ENCODE results near the gene KDM7A.

Gene KDM7A

GRCh38 chr7:140056431-140057142, 120.2 kb downstream of the KDM7A start:
- DNase-seq (ENCODE audit: low read depth) = no peak

DNA sequence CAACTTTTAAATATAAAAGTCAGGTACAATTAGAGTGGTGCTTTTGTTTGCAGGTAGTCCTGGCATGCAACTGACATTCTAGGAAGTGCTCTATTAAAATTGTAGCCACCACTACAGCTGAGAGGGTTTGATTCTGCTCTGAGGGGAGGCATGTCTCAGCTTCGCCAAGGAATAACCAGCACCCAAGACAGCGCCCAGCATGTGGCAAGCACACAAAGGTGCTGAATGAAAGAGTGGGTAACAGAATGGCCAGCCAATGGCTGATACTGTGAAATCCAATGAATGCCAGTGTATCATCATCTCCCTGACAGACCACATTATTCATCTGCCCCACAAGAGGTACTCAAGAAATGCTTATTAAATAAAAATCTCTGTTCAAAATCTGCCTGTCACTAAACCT, 121.0 kb downstream of the KDM7A start:
- DNase-seq (ENCODE audit: low read depth) = no peak

DNA sequence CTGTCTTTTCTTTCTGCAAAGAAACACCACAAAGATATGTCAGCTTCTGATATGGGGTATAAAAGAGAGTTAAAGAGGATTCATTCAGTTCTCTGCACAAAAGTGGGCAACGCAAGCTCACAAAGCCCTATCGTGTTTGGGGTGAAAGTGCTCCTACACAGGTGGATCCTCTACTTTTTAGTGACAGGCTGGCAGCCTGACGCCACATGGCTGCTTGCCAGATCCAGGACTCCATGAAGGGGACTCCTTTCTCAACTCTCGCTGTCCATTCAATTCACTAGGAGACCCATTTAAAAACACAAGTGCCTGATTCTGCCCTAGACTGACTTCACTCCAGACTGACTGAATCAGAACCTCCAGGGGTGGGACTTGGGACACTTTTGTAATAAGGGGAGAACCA, 122.0 kb downstream of the KDM7A start:
- DNase-seq (ENCODE audit: low read depth) = no peak

- DNase-seq (ENCODE audit: low read depth) = no peak
Observed at GRCh38 chr7:140053812-140054539, 122.8 kb downstream of the KDM7A start.

DNA sequence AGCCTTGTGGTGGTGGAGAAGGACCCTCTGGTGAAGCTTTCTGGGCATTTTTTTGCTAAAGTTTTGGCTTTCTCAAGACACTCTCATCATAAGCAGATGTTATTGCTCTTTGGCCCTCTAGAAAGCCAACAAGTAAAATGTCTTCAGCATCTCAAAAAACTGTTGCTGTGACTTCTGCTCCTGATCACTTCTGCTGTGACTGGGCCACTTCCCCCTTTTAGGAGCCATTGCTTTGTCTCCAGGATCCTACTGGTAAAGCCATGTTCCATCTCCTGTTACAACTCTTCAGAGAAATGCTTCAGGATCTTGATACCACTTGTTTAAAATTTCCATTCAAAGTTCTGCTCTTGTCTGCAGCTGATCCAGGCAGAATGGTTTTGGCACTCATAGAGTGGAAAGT, 125.0 kb downstream of the KDM7A start:
- no peak for DNase-seq (ENCODE audit: low read depth)

DNA sequence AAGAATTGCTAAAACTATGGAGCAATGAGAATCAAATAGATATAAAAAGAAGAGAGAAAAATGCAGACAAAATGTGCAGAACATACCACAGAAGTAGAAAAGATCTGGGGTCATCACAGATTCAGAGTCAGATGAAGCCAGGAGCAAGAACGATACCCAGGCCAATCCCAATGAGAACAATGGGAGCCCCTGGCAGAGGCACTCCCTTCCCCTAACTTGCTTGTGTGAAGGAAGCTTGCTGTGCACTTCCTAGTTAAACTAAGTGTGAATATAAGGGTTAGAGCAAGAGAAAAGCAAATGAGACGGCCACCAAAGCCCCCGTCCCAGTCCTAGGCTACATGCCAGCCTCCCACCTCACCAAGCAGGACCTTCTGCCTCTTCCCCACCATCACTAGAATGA, 126.7 kb downstream of the KDM7A start:
- no peak for DNase-seq (ENCODE audit: low read depth)

DNA sequence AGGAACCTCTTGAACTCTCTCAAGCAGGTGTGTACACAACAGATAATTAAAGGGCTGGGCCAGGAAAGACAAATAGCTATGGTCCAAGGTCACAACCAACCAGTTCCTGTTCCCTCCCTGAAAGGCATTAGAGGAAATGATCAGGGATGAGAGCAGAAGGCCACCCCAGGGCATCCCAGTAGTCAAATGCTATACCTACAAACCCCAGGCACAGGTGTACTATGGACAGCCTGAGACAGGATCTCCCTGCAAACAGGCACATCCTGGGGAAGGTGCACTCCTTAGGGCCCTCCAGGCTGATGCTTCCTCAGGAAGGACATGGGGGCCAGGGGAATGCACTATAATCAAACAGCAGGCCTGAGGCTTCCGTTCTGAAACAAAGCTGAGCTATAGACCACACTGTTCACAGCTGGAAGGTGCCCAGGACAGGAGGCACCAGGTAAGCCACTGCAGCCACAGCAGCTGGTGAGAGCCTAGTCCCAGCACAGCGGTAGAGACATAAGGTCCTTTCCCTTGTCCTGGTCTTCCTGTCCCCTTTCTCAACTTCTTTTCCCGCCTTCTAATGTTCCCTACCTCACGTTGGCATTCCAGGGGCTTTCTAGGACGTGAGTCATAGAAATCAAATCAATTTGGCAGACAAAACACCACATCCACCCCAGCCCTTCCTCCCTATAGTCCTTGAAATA, 127.3 kb downstream of the KDM7A start:
- DNase-seq (ENCODE audit: low read depth) = no peak

DNA sequence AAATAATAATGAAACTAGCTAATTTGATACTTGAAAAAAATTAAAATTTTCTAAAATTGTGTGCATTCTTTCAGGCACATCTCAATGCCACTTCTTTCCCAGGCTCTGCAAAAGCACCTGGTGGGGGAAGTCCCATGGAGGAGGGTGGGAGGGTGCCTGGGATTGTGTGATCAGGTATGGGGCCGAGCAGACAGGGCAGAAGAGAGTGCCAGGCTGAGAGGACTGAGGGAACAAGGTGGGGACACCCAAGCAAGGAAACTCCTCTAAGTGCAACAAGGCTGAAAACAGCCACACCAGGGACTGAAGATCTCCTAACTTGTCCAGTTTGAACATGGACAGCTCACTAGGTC, 127.8 kb downstream of the KDM7A start:
- DNase-seq (ENCODE audit: low read depth) = no peak

DNA sequence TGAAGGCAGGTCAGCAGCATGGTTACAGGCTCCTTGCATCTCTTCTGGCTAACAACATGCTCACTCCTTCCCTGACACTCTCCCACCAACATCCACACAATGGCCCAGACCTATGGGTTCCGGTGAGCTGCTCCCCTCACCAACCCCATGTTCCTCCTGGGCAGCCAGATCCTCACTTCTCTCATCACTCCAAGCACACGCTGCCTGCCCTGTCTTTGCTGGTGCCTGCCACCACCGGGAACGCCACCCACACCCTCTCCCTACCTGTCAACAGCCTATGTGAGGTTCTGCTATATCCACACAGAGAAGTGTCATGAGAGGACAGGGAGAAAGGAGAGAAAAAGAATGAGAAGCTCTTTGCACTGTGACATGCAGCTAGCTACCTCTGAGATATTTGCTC, 128.6 kb downstream of the KDM7A start:
- no peak for DNase-seq (ENCODE audit: low read depth)

- no peak for DNase-seq (ENCODE audit: low read depth)
Observed at GRCh38 chr7:140047197-140047596, 129.6 kb downstream of the KDM7A start.

DNA sequence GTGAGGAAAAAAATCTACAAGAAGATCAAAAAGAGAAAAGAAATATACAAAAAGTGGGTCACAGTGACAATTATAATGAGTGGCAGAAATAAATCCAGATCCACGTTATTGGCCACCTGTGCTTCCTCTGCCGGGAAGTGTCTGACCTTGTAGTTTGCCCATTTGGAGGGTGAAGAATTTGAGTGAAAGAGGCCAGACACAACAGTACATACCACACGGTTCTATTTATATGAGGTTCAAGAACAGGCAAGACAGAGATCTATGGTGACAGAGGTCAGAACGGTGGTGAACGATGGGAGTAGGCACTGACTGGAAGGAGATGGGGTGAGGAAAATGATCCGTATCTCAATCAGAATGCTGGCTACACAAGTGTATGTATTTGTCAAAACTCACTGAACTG, 131.1 kb downstream of the KDM7A start:
- DNase-seq (ENCODE audit: low read depth) = no peak

GRCh38 chr7:140044251-140044650, 132.5 kb downstream of the KDM7A start:
- DNase-seq (ENCODE audit: low read depth) = no peak

DNA sequence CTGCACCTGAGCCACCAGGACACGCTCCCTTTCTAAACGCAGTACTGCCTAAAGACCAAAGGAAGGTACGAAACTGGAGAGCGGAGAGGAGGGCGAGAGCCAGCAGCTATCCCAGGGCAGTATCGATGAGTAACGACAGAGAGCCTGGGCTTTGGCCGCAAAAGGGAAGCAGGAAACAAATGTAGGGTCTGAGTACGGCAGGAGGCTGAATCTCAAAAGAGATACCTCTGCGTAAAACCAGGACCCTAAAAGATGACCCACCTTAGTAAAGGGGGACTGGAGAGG, 134.5 kb downstream of the KDM7A start:
- DNase-seq (ENCODE audit: low read depth) = no peak

DNA sequence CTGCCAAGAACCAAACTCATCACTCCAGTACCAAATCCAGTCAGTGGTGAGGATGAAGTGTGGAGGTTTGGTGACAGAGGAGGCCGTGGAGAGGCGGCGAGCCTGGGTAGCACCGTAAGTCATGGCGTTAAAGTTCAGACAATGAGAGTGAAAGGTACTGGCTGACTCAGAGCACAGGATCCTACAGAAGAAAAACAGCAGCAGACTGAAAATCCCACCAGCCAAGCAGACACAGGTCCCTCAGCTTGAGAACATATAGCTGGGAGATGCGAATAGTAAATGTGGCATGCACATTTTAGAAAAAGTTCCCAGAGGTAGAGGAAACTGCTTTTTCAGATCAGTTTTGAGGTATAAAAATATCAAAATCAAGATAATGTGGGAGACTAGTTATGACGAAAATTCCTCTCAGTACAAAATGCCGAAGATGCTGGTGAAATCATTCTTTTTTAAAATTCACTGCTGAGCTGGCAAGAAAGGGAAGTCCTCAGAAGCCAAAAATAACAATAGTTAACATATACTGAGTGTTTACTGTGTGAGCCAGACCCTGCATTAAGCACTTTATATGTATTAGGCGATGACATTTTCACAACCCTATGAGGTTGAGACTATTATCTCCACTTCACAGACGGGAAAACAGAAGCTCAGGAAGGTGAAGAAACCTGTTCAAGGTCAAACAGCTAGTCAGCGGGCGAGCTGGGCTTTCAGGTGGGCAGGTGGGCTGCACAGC, 135.0 kb downstream of the KDM7A start:
- DNase-seq (ENCODE audit: low read depth) = no peak

DNA sequence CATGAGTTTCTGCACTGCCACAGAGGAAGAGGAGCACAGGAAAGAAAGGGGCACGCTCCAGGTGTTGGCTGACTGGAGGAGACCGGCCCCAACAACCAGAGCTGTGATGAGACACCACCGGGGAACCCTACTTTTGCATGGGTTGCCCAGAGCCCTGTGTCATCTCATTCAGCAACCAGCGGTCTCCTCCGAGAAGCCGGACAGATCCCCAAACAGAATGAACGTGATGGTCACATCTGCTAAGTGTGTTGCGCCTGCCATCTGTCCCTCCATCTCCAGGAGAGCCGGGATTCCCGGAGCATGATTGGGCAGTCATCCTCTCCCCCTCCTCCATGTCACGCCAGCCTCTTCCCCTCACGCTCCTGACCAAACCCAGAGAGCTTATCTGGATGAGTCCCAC, 136.9 kb downstream of the KDM7A start:
- no peak for DNase-seq (ENCODE audit: low read depth)

GRCh38 chr7:140039066-140039465, 137.7 kb downstream of the KDM7A start:
- DNase-seq (ENCODE audit: low read depth) = no peak

GRCh38 chr7:140036224-140036962, 140.4 kb downstream of the KDM7A start:
- no peak for DNase-seq (ENCODE audit: low read depth)

GRCh38 chr7:140035400-140036223, 141.2 kb downstream of the KDM7A start:
- DNase-seq (ENCODE audit: low read depth) = no peak

All from stimulated activated CD8-positive, alpha-beta memory T cell treated with anti-CD3 and anti-CD28 coated beads, Interleukin-12 subunit alpha, Interleukin-12 subunit beta, amount 100 ng/mL, for 4 hours (primary cell).